ENCODE data around the gene TST.

DNA sequence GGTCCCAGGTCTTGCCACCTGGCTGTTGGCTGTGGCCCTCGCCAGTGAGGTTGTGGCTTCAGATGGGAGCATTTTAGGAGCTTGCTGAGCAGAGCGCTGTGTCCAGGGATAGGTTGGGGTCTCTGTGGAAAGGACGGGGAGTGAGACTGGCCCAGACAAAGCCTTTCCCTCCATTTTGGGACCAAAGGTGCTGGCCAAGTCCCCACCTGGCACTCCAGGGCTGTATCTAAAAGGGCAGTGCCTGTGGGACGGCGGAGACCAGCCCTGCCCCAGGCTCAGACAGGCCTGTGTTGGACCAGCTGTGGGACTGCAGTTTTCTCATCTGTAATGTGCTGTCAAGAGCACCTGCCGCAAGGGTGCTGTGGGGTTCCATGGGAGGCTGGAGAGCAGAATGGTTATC is 27.3 kb upstream of the TST start:
- TF ChIP-seq CTCF (IDR thresholded peaks at IDR 0.05; ENCODE audit: insufficient read depth, low read length, poor library complexity, severe bottlenecking) (no peak), EZH2phosphoT487 (conservative IDR thresholded peaks at IDR 0.05; ENCODE audit: low read length) (no peak)
